ENCODE data around the gene ITGAL. TPM values are rescaled to one million over a fixed set of nuclear protein-coding genes. Genes with fewer than 3 reads are reported as not detected.

ITGAL gene
- total and polyA plus RNA-seq, 2 donors (not counting 1 experiment from before 2014, with no cell fraction given): 110 to 184 TPM

- Histone ChIP-seq H3K27me3 (replicated peaks in 1 of 4; ENCODE audit: control extremely low read depth in 1 of 4, control insufficient read depth in 3 of 4, insufficient read depth in 4 of 4, low read length in 3 of 4) (no peaks in the 10 kb centered on the region), H3K9me3 (ENCODE audit: control extremely low read depth in 1 of 3, control insufficient read depth in 2 of 3, insufficient read depth in 1 of 3, low read length in 2 of 3) (no peaks in the 10 kb centered on the region), H3K27ac (ENCODE audit: low read length in 2 of 2) (no peak overlapping the region), H3K4me1 (ENCODE audit: control insufficient read depth in 2 of 2, insufficient read depth in 2 of 2, low read length in 2 of 2) (no peaks in the 10 kb centered on the region), H3K4me2 (replicated peaks; ENCODE audit: low read depth, low read length, poor library complexity, severe bottlenecking) (no peak overlapping the region), H3K36me3 (replicated peaks in 1 of 2; ENCODE audit: control extremely low read depth in 1 of 2, control insufficient read depth in 1 of 2, extremely low read depth in 1 of 2, insufficient read depth in 2 of 2, low read length in 1 of 2) (peaks cover 13 to 51% of the 10 kb centered on the region in 2 experiments), H3K4me3 (ENCODE audit: control extremely low read depth in 1 of 5, extremely low read depth in 1 of 5, insufficient read depth in 1 of 5, low read depth in 2 of 5, low read length in 4 of 5) (no peak overlapping the region), H2AFZ (ENCODE audit: insufficient read depth, low read depth, low read length, poor library complexity, severe bottlenecking) (no peak overlapping the region), H3K79me2 (ENCODE audit: control insufficient read depth, insufficient read depth, low read length) (peaks cover 9% of the 10 kb centered on the region), H4K20me1 (ENCODE audit: control insufficient read depth, insufficient read depth, low read length, poor library complexity, severe bottlenecking) (no peaks in the 10 kb centered on the region), H3K9ac (ENCODE audit: low read length) (no peak overlapping the region)
- intact Hi-C loops (cut with micrococcal nuclease): no loop called here
- WGBS (ENCODE audit: insufficient coverage): 92% methylated on average over 2 of the region's 6 CpGs
- CTCF ChIA-PET: interaction anchor here (0.9 kb wide), 1 partner anchor 86 kb away, joined by 3 read pairs; no protein-coding TSS in a partner anchor
- no peak for DNase-seq
- POLR2A ChIA-PET: no interaction called here
- Mint-ChIP-seq H3K27me3 (no peaks in the 10 kb centered on the region), H3K4me3 (no peak overlapping the region), H3K4me1 (no peaks in the 10 kb centered on the region), H3K27ac (peak overlapping the region; percentile 53), H3K9me3 (ENCODE audit: insufficient read depth) (no peaks in the 10 kb centered on the region)
- TF ChIP-seq EZH2 (IDR thresholded peaks at IDR 0.05; ENCODE audit: borderline replicate concordance, insufficient read depth, low read depth, low read length, poor library complexity, severe bottlenecking): no peak
- no peak for TF ChIP-seq CTCF (IDR thresholded peaks at IDR 0.05)
- no peak for ATAC-seq (ENCODE audit: low read depth)
Measured at GRCh38 chr16:30503403-30504296, 31.1 kb downstream of the ITGAL start.

All from B cell (primary cell).